Stimulated activated naive CD8-positive, alpha-beta T cell treated with anti-CD3 and anti-CD28 coated beads, Interleukin-15, amount 100 ng/mL, for 72 hours (primary cell): Measurements from ENCODE around the gene HSPBP1.

Experiments
- ATAC-seq: fragments of 150-1000 bp; cut with Tn5 transposase; 2 replicates; pipeline ENCODE4 v1.10.0; 2021; ENCODE audit warnings: mild to moderate bottlenecking, moderate library complexity
- DNase-seq, 2 donors: peaks; one replicate each; pipeline ENCODE4 v3.0.0; 2021 to 2022
- H3K27ac Mint-ChIP-seq, 2 donors: one replicate each; pipeline ENCODE4 v1.8.0; 2022; ENCODE audit warnings: mild to moderate bottlenecking in 2 of 2, mixed read lengths in 2 of 2, moderate library complexity in 2 of 2
- H3K27me3 Mint-ChIP-seq: one replicate; pipeline ENCODE4 v1.8.0; 2022; ENCODE audit warnings: mixed read lengths
- H3K4me1 Mint-ChIP-seq: one replicate; pipeline ENCODE4 v1.8.0; 2022; ENCODE audit warnings: mild to moderate bottlenecking, mixed read lengths
- H3K4me3 Mint-ChIP-seq, 2 donors: one replicate each; pipeline ENCODE4 v1.8.0; 2022; ENCODE audit warnings: mild to moderate bottlenecking in 2 of 2, mixed read lengths in 2 of 2, moderate library complexity in 1 of 2
- H3K9me3 Mint-ChIP-seq, 2 donors: one replicate each; pipeline ENCODE4 v1.8.0; 2022; ENCODE audit warnings: mixed read lengths in 2 of 2

HSPBP1 gene

GRCh38 chr19:55311397-55311796 is 31.5 kb upstream of the HSPBP1 start:
- ATAC-seq (no peak), DNase-seq (no peak)
- H3K4me3 Mint-ChIP-seq = no peak overlapping the region
- no peaks in the 10 kb centered on the region for H3K9me3 Mint-ChIP-seq
- no peak overlapping the region for H3K27ac Mint-ChIP-seq
- peaks cover 8% of the 10 kb centered on the region for H3K4me1 Mint-ChIP-seq
- no peaks in the 10 kb centered on the region for H3K27me3 Mint-ChIP-seq

GRCh38 chr19:55310498-55310897 is 30.6 kb upstream of the HSPBP1 start:
- Mint-ChIP-seq H3K9me3 (no peaks in the 10 kb centered on the region), H3K4me1 (peaks cover 15% of the 10 kb centered on the region), H3K27ac (no peak overlapping the region), H3K27me3 (no peaks in the 10 kb centered on the region), H3K4me3 (no peak overlapping the region)
- DNase-seq (no peak), ATAC-seq (no peak)

- Mint-ChIP-seq H3K4me3 (no peak overlapping the region), H3K27me3 (no peaks in the 10 kb centered on the region), H3K27ac (no peak overlapping the region), H3K9me3 (no peaks in the 10 kb centered on the region), H3K4me1 (peaks cover 12% of the 10 kb centered on the region)
- ATAC-seq = no peak
- no peak for DNase-seq
These were observed 29.5 kb upstream of the HSPBP1 start for GRCh38 chr19:55309448-55309847.

- H3K4me1 Mint-ChIP-seq = peaks cover 11% of the 10 kb centered on the region
- H3K4me3 Mint-ChIP-seq = no peak overlapping the region
- ATAC-seq (no peak), DNase-seq (no peak)
- no peaks in the 10 kb centered on the region for H3K9me3 Mint-ChIP-seq
- H3K27me3 Mint-ChIP-seq = no peaks in the 10 kb centered on the region
- H3K27ac Mint-ChIP-seq = no peak overlapping the region
These were observed 28.4 kb upstream of the HSPBP1 start for GRCh38 chr19:55308281-55308680.

- H3K4me1 Mint-ChIP-seq = peaks cover 18% of the 10 kb centered on the region
- DNase-seq = no peak
- no peaks in the 10 kb centered on the region for H3K27me3 Mint-ChIP-seq
- no peaks in the 10 kb centered on the region for H3K9me3 Mint-ChIP-seq
- no peak for ATAC-seq
- H3K27ac Mint-ChIP-seq = no peak overlapping the region
- no peak overlapping the region for H3K4me3 Mint-ChIP-seq
These were observed 26.8 kb upstream of the HSPBP1 start for GRCh38 chr19:55306712-55307111.

GRCh38 chr19:55305983-55306562 is 26.2 kb upstream of the HSPBP1 start:
- no peak for ATAC-seq
- no peak for DNase-seq
- Mint-ChIP-seq H3K4me1 (peaks cover 24% of the 10 kb centered on the region), H3K9me3 (no peaks in the 10 kb centered on the region), H3K27ac (no peak overlapping the region), H3K27me3 (no peaks in the 10 kb centered on the region), H3K4me3 (no peak overlapping the region)

GRCh38 chr19:55305491-55305890 is 25.6 kb upstream of the HSPBP1 start:
- DNase-seq = peak in 1 of 2 donors; percentile 32
- H3K27me3 Mint-ChIP-seq = no peaks in the 10 kb centered on the region
- H3K9me3 Mint-ChIP-seq = no peaks in the 10 kb centered on the region
- H3K4me1 Mint-ChIP-seq = peaks cover 26% of the 10 kb centered on the region
- H3K4me3 Mint-ChIP-seq = no peak overlapping the region
- peak; percentile 44 for ATAC-seq
- no peak overlapping the region for H3K27ac Mint-ChIP-seq

GRCh38 chr19:55304980-55305379 is 25.1 kb upstream of the HSPBP1 start:
- H3K4me3 Mint-ChIP-seq = no peak overlapping the region
- ATAC-seq (no peak), DNase-seq (no peak)
- peaks cover 26% of the 10 kb centered on the region for H3K4me1 Mint-ChIP-seq
- H3K27me3 Mint-ChIP-seq = no peaks in the 10 kb centered on the region
- no peak overlapping the region for H3K27ac Mint-ChIP-seq
- H3K9me3 Mint-ChIP-seq = no peaks in the 10 kb centered on the region

GRCh38 chr19:55304279-55304978 is 24.5 kb upstream of the HSPBP1 start:
- peak; percentile 53 for ATAC-seq
- H3K27ac Mint-ChIP-seq = no peak overlapping the region
- no peak for DNase-seq
- H3K27me3 Mint-ChIP-seq = no peaks in the 10 kb centered on the region
- peaks cover 26% of the 10 kb centered on the region for H3K4me1 Mint-ChIP-seq
- H3K9me3 Mint-ChIP-seq = no peaks in the 10 kb centered on the region
- no peak overlapping the region for H3K4me3 Mint-ChIP-seq

- H3K9me3 Mint-ChIP-seq = no peaks in the 10 kb centered on the region
- no peak overlapping the region for H3K27ac Mint-ChIP-seq
- H3K27me3 Mint-ChIP-seq = no peaks in the 10 kb centered on the region
- ATAC-seq = no peak
- no peak overlapping the region for H3K4me3 Mint-ChIP-seq
- peaks cover 26% of the 10 kb centered on the region for H3K4me1 Mint-ChIP-seq
- DNase-seq = no peak
These were observed 23.6 kb upstream of the HSPBP1 start for GRCh38 chr19:55303477-55303876.

GRCh38 chr19:55302318-55302703 is 22.4 kb upstream of the HSPBP1 start:
- no peaks in the 10 kb centered on the region for H3K27me3 Mint-ChIP-seq
- peaks cover 26% of the 10 kb centered on the region for H3K4me1 Mint-ChIP-seq
- no peak for DNase-seq
- peak overlapping the region; percentile 92 to 93 for H3K4me3 Mint-ChIP-seq
- H3K9me3 Mint-ChIP-seq = no peaks in the 10 kb centered on the region
- H3K27ac Mint-ChIP-seq = peak overlapping the region; percentile 92 to 93
- no peak for ATAC-seq

GRCh38 chr19:55301459-55302317 is 21.8 kb upstream of the HSPBP1 start:
- Mint-ChIP-seq H3K27me3 (no peaks in the 10 kb centered on the region), H3K4me3 (peak overlapping the region; percentile 92 to 93), H3K27ac (peak overlapping the region; percentile 92 to 94), H3K4me1 (peaks cover 26% of the 10 kb centered on the region), H3K9me3 (no peaks in the 10 kb centered on the region)
- ATAC-seq (peak; percentile 92), DNase-seq (peak; percentile 93 to 96)

- no peaks in the 10 kb centered on the region for H3K27me3 Mint-ChIP-seq
- peak overlapping the region; percentile 92 to 93 for H3K4me3 Mint-ChIP-seq
- DNase-seq (no peak), ATAC-seq (no peak)
- no peak overlapping the region for H3K27ac Mint-ChIP-seq
- no peaks in the 10 kb centered on the region for H3K9me3 Mint-ChIP-seq
- H3K4me1 Mint-ChIP-seq = peaks cover 26% of the 10 kb centered on the region
These were observed 21.1 kb upstream of the HSPBP1 start for GRCh38 chr19:55300886-55301458.

- Mint-ChIP-seq H3K9me3 (no peaks in the 10 kb centered on the region), H3K4me1 (peaks cover 21% of the 10 kb centered on the region), H3K27me3 (no peaks in the 10 kb centered on the region), H3K4me3 (no peak overlapping the region), H3K27ac (no peak overlapping the region)
- DNase-seq = no peak
- ATAC-seq = no peak
These were observed 20.1 kb upstream of the HSPBP1 start for GRCh38 chr19:55299991-55300390.

GRCh38 chr19:55297267-55297666 is 17.4 kb upstream of the HSPBP1 start:
- Mint-ChIP-seq H3K9me3 (no peaks in the 10 kb centered on the region), H3K27me3 (no peaks in the 10 kb centered on the region), H3K27ac (no peak overlapping the region), H3K4me1 (peaks cover 20% of the 10 kb centered on the region), H3K4me3 (no peak overlapping the region)
- ATAC-seq (no peak), DNase-seq (no peak)
